Fibroblast of mammary gland (primary cell): Measurements from ENCODE around the gene C11orf16.
"Not testable (repeated sequence)": the region's sequence is repeated elsewhere in the genome, so short reads cannot be mapped to it uniquely, and the experiment has no call there.

ENCODE experiments used
- DNase-seq: peaks from one replicate; pipeline ENCODE4 v3.0.0-alpha.2; 2010; ENCODE audit warnings: low read depth
- H3K4me3 ChIP-seq: 2 replicates; pipeline ENCODE4 v1.5.1; 2011; ENCODE audit warnings: low read depth, mild to moderate bottlenecking, low read length, moderate library complexity; ENCODE audit not compliant: control insufficient read depth
- CTCF ChIP-seq: conservative IDR thresholded peaks from 2 replicates; pipeline ENCODE4 v1.5.1; 2011; ENCODE audit warnings: low read depth, low read length, inconsistent platforms; ENCODE audit not compliant: control insufficient read depth, insufficient read depth

C11orf16 gene

GRCh38 chr11:8911029-8911823 lies 21.5 kb downstream of the C11orf16 start, which contains the start of gene AKIP1:
AKIP1 (plus strand) TSS chr11:8911189; CDS start chr11:8911450, 261 bp downstream.
- H3K4me3 ChIP-seq, result peak within 1 kb of the TSS; percentile 80
- no peak for TF ChIP-seq CTCF
- DNase-seq, result peak; percentile 90

- peak overlapping the region; percentile 60 for H3K4me3 ChIP-seq
- DNase-seq, result no peak
- no peak for TF ChIP-seq CTCF
Measured at GRCh38 chr11:8910649-8911026, 22.1 kb downstream of the C11orf16 start.

GRCh38 chr11:8908099-8908498 lies 24.6 kb downstream of the C11orf16 start:
- TF ChIP-seq CTCF, result no peak
- H3K4me3 ChIP-seq, result no peak overlapping the region
- DNase-seq, result no peak

- no peak for DNase-seq
- no peak for TF ChIP-seq CTCF
- no peak overlapping the region for H3K4me3 ChIP-seq
Measured at GRCh38 chr11:8907116-8907515, 25.6 kb downstream of the C11orf16 start.

- peak; percentile 90 for DNase-seq
- TF ChIP-seq CTCF, result no peak
- no peak overlapping the region for H3K4me3 ChIP-seq
Measured at GRCh38 chr11:8905528-8906165, 27.1 kb downstream of the C11orf16 start.

GRCh38 chr11:8899119-8899753 lies 33.5 kb downstream of the C11orf16 start:
- no peak for TF ChIP-seq CTCF
- DNase-seq, result no peak
- no peak overlapping the region for H3K4me3 ChIP-seq

- not testable (repeated sequence) for H3K4me3 ChIP-seq, DNase-seq
Measured at GRCh38 chr11:8891185-8891584, 41.6 kb downstream of the C11orf16 start.
